Mesodermal cell (in vitro differentiated cells): ENCODE measurements around the gene DPYSL3.
A peak's percentile ranks its signal among the peaks of the same experiment; 100 is the strongest.

Experiments used
- H3K27ac ChIP-seq: 2 replicates; pipeline ENCODE4 v1.7.0; 2013; ENCODE audit warnings: mild to moderate bottlenecking, low read depth, low read length, moderate library complexity; ENCODE audit not compliant: severe bottlenecking
- H3K36me3 ChIP-seq: 2 replicates; pipeline ENCODE4 v1.7.1; 2013; ENCODE audit warnings: mild to moderate bottlenecking, low read length, moderate library complexity; ENCODE audit not compliant: control insufficient read depth, insufficient read depth
- H3K4me1 ChIP-seq: one replicate; pipeline ENCODE4 v1.7.1; 2013; ENCODE audit warnings: mild to moderate bottlenecking, low read length; ENCODE audit not compliant: insufficient read depth, control insufficient read depth, poor library complexity, severe bottlenecking
- H3K4me3 ChIP-seq: 2 replicates; pipeline ENCODE4 v1.7.0; 2013; ENCODE audit warnings: low read length, control low read depth, mild to moderate bottlenecking; ENCODE audit not compliant: insufficient read depth, poor library complexity, severe bottlenecking; ENCODE audit errors: extremely low read depth
- H3K9me3 ChIP-seq: 2 replicates; pipeline ENCODE4 v1.7.1; 2013; ENCODE audit warnings: mild to moderate bottlenecking, low read length, moderate library complexity; ENCODE audit not compliant: control insufficient read depth
- WGBS, 2 experiments: methylation state at CpG; one replicate each; pipeline ENCODE4 v1.1.5; 2013; ENCODE audit warnings: missing lambda C conversion rate in 2 of 2; ENCODE audit not compliant: insufficient coverage in 2 of 2; 5-methylcytosine and 5-hydroxymethylcytosine counted together

DPYSL3 gene

DNA sequence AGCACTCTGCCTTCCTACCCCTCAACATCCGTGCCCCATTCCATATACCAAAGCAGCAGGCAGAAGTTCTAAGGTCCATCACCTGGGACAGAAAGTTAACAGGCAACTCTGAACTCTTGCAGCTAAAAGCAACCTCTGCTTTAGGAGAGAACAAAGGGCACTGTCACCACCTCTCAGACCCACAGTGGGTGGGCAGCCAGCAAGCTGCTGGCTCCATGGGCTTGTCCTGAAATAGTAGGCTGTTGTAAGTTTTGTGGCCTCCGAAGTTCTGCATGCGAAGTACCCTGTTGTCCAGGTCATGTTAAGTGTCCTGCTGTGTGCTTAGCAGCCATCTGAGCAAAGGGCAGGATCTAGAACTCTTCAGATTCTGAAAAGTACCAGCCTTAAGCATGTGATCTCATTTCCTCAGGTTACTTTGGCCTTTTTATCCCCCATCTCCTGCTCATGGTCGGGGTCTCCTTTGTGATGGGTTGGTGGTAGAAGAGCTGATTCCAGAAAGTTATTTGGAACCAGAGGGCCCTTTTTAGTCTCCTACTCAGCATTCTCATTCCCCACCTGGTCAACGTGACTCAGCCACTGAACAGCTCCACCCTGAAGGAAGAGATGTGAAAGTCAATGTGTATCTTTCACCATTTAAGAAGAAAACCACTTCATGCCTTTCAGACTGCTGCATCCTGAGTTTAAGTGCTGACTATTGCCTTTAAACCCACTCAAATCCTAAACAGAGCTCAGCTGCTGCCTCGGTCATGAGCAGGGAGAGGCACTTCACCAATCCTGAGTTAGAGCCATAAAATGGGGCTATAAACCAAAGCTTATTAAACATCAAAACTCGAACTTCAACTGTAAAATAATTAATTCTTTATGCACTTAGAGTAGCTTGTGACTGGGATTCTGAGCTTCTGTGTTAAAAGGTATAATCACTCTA lies 121.4 kb downstream of the DPYSL3 start:
- Histone ChIP-seq H3K27ac (no peak overlapping the region), H3K4me3 (no peak overlapping the region), H3K9me3 (no peaks in the 10 kb centered on the region), H3K36me3 (peaks cover 6% of the 10 kb centered on the region), H3K4me1 (peaks cover 4% of the 10 kb centered on the region)
- WGBS, 2 experiments = 53 to 55% methylated on average over 2 to 4 of the region's 7 CpGs

DNA sequence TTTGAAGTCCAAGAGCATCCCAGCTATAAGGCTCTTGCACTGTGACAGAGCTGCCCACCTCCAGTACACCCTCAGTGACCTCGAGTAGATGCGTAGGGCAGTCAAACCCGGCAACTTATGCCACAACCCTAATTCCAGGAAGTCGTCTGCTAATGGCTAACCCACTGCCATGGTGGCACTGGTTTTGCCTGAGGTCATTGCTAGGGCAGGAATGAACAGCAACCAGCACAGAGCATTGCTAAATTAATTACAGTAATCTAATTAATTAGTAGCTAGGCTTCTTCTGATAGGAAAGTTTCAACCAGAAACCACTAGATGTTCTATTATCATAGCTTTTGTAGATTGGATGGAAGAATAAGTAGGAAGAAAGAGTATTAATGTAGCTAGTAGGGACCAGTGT lies 122.8 kb downstream of the DPYSL3 start:
- Histone ChIP-seq H3K4me1 (peaks cover 4% of the 10 kb centered on the region), H3K36me3 (no peaks in the 10 kb centered on the region), H3K4me3 (no peak overlapping the region), H3K9me3 (no peaks in the 10 kb centered on the region), H3K27ac (no peak overlapping the region)
- WGBS, 2 experiments = 95 to 100% methylated on average over 2 to 3 of the region's 4 CpGs

GRCh38 chr5:147384346-147385193 lies 125.3 kb downstream of the DPYSL3 start:
- peaks cover 4% of the 10 kb centered on the region for H3K4me1 ChIP-seq
- no peaks in the 10 kb centered on the region for H3K9me3 ChIP-seq
- H3K27ac ChIP-seq = no peak overlapping the region
- WGBS, 2 experiments = 48 to 54% methylated on average over 2 to 3 of the region's 6 CpGs
- H3K36me3 ChIP-seq = no peaks in the 10 kb centered on the region
- H3K4me3 ChIP-seq = no peak overlapping the region

GRCh38 chr5:147382776-147383175 lies 127.1 kb downstream of the DPYSL3 start:
- WGBS, 2 experiments = 71 to 81% methylated on average over 3 of the region's 4 CpGs
- Histone ChIP-seq H3K4me3 (no peak overlapping the region), H3K27ac (peak overlapping the region; percentile 63)

GRCh38 chr5:147381555-147381954 lies 128.3 kb downstream of the DPYSL3 start:
- H3K36me3 ChIP-seq = no peaks in the 10 kb centered on the region
- no peak overlapping the region for H3K4me3 ChIP-seq
- no peak overlapping the region for H3K27ac ChIP-seq
- WGBS, 2 experiments = no CpG with 5 or more reads among the region's 3 CpGs
- H3K4me1 ChIP-seq = peaks cover 4% of the 10 kb centered on the region
- peaks cover 4% of the 10 kb centered on the region for H3K9me3 ChIP-seq

More at GRCh38 chr5:147382776-147383175, 127.1 kb downstream of the DPYSL3 start:
- H3K36me3 ChIP-seq = no peaks in the 10 kb centered on the region
- H3K9me3 ChIP-seq = peaks cover 4% of the 10 kb centered on the region
- H3K4me1 ChIP-seq = peaks cover 4% of the 10 kb centered on the region

DNA sequence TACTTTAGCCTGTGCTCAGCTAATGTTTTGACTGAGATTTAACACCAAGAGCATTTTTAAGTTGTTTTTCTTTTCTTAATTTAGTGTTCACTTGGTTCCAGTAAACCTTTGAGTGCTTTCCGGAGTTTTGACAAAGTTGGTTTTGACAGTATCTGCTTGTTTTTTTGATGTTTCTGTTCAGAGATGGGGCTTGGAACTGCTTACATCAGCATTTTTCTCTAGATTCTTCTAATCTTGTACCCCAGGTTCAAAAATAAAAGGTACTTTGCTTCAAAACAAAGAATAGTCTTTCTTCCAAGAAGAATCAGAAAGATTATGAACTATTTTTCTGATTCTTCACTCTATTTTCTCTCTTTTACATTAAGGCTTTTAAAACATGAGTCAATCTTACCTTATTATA lies 132.2 kb downstream of the DPYSL3 start:
- peaks cover 4% of the 10 kb centered on the region for H3K9me3 ChIP-seq
- WGBS, 2 experiments = no CpG with 5 or more reads among the region's 1 CpG
- no peak overlapping the region for H3K4me3 ChIP-seq
- H3K36me3 ChIP-seq = no peaks in the 10 kb centered on the region
- H3K4me1 ChIP-seq = no peaks in the 10 kb centered on the region
- H3K27ac ChIP-seq = no peak overlapping the region

GRCh38 chr5:147375151-147375550 lies 134.7 kb downstream of the DPYSL3 start:
- no peak overlapping the region for H3K27ac ChIP-seq
- no peaks in the 10 kb centered on the region for H3K4me1 ChIP-seq
- H3K36me3 ChIP-seq = no peaks in the 10 kb centered on the region
- WGBS, 2 experiments = 90 to 100% methylated on average over 3 to 4 of the region's 5 CpGs
- peaks cover 4% of the 10 kb centered on the region for H3K9me3 ChIP-seq
- H3K4me3 ChIP-seq = no peak overlapping the region

DNA sequence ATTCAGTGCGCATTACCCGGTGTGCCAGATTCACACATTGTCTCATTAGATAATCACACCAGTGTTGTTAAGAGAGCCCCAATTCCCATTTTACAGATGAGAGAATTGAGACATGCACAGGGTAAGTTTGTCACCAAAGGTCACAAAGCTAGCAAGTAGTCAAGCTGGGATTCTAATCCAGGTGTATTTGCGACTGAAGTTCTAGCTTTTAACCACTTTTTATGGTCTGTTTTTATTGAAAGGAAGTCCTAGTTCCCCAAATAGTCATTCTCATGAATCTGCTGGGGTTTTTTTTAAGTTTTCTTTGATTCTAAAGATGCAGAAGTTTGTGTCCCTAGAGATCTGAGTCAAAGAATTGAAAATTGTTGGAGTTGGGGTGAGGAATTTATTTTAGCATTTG lies 136.5 kb downstream of the DPYSL3 start:
- H3K27ac ChIP-seq = no peak overlapping the region
- 97 to 100% methylated on average over 3 of the region's 3 CpGs for WGBS, 2 experiments
- H3K36me3 ChIP-seq = no peaks in the 10 kb centered on the region
- H3K9me3 ChIP-seq = peaks cover 2% of the 10 kb centered on the region
- H3K4me1 ChIP-seq = no peaks in the 10 kb centered on the region
- H3K4me3 ChIP-seq = no peak overlapping the region

DNA sequence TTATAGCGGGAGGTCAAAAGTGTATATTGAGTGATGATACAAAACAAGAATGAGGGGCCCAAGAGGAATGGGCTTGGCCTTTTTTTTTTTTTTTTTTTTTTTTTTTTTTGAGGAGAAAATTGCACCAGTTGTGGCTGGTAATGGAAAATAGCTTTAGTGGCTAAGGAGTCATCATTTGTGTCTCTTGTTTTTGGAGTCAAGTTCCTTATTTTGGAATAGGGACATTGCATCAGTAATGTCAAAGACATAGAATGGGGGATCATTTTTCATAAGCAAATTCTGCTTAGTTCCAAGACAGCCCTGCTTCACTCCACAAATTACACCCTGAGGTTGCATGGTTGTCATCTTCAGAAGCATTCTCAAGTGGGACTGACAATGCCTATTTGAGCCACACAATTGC lies 137.7 kb downstream of the DPYSL3 start:
- Histone ChIP-seq H3K27ac (no peak overlapping the region), H3K36me3 (no peaks in the 10 kb centered on the region), H3K4me1 (no peaks in the 10 kb centered on the region), H3K4me3 (no peak overlapping the region), H3K9me3 (no peaks in the 10 kb centered on the region)
- WGBS, 2 experiments = no CpG with 5 or more reads among the region's 1 CpG

- Histone ChIP-seq H3K4me1 (no peaks in the 10 kb centered on the region), H3K4me3 (no peak overlapping the region), H3K27ac (no peak overlapping the region), H3K36me3 (no peaks in the 10 kb centered on the region), H3K9me3 (no peaks in the 10 kb centered on the region)
Observed at GRCh38 chr5:147371290-147371689, 138.6 kb downstream of the DPYSL3 start.
